SK-N-SH (cell line): ENCODE measurements around the gene ATXN2. TPM values are rescaled to one million over a fixed set of nuclear protein-coding genes. Genes with fewer than 3 reads are reported as not detected.
"Not testable (repeated sequence)": the region's sequence is repeated elsewhere in the genome, so short reads cannot be mapped to it uniquely, and the experiment has no call there.

Source experiments
- CTCF ChIA-PET: fragments of 300-600, 350-600 bp; formaldehyde crosslinking; extraction: SDS; loops from one replicate; lab custom pipeline; 2021; lab: Yijun Ruan, JAX
- POLR2A ChIA-PET: fragments of 350-600 bp; sonication (Branson Sonifier 250); formaldehyde crosslinking; extraction: SDS; loops from one replicate; lab custom pipeline; 2020; ENCODE audit warnings: antibody characterized with exemption, inconsistent platforms; lab: Yijun Ruan, JAX
- DNase-seq: peaks from one replicate; pipeline ENCODE4 v3.0.0; 2012
- H2AFZ ChIP-seq: fragments of 200-600 bp; sonication (generic); 2 replicates; pipeline ENCODE4 v1.8.1; 2016; ENCODE audit warnings: antibody characterized with exemption, mild to moderate bottlenecking, low read depth
- H3F3A ChIP-seq: fragments of 200-600 bp; sonication (generic); replicated peaks from 2 replicates; pipeline ENCODE3; 2016; ENCODE audit warnings: antibody characterized with exemption, mild to moderate bottlenecking; ENCODE audit not compliant: insufficient read depth
- H3K27ac ChIP-seq, 2 experiments: fragments of 200-500 bp in 1 of 2; fragments of 200-600 bp in 1 of 2; sonication (Bioruptor generic) in 1 of 2; sonication (generic), shearing (Covaris generic) in 1 of 2; 2 replicates each; pipeline versions ENCODE4 v1.5.1 to v1.6.1; 2014 to 2016; ENCODE audit warnings: low read depth in 2 of 2, inconsistent platforms in 1 of 2, low read length in 1 of 2, mild to moderate bottlenecking in 1 of 2, mixed read lengths in 1 of 2
- H3K27me3 ChIP-seq: fragments of 200-600 bp; sonication (generic), shearing (Covaris generic); 2 replicates; pipeline ENCODE4 v1.6.1; 2016; ENCODE audit warnings: mixed run types; ENCODE audit not compliant: insufficient read depth
- H3K36me3 ChIP-seq, 2 experiments: fragments of 200-500 bp in 1 of 2; fragments of 200-600 bp in 1 of 2; sonication (Bioruptor generic) in 1 of 2; sonication (generic) in 1 of 2; replicated peaks in 1 of 2; 2 replicates each; pipeline versions ENCODE3 to v1.5.1; 2014 to 2016; ENCODE audit warnings: low read length in 1 of 2, mild to moderate bottlenecking in 1 of 2; ENCODE audit not compliant: insufficient read depth in 2 of 2, control insufficient read depth in 1 of 2
- H3K4me1 ChIP-seq, 2 experiments: fragments of 200-500 bp in 1 of 2; fragments of 200-600 bp in 1 of 2; sonication (Bioruptor generic) in 1 of 2; sonication (generic), shearing (Covaris generic) in 1 of 2; 2 replicates each; pipeline versions ENCODE4 v1.5.1 to v1.6.1; 2014 to 2016; ENCODE audit warnings: low read depth in 1 of 2, low read length in 1 of 2, mixed run types in 1 of 2; ENCODE audit not compliant: insufficient read depth in 2 of 2, control insufficient read depth in 1 of 2
- H3K4me2 ChIP-seq: fragments of 200-600 bp; sonication (generic), shearing (Covaris generic); 2 replicates; pipeline ENCODE4 v1.6.1; 2017; ENCODE audit warnings: mixed run types
- H3K4me3 ChIP-seq, 2 experiments: fragments of 200-500 bp in 1 of 2; fragments of 200-600 bp in 1 of 2; sonication (Bioruptor generic) in 1 of 2; sonication (generic), shearing (Covaris generic) in 1 of 2; 2 replicates each; pipeline versions ENCODE4 v1.5.1 to v1.8.1; 2014 to 2016; ENCODE audit warnings: low read depth in 2 of 2, inconsistent platforms in 1 of 2, low read length in 1 of 2, mild to moderate bottlenecking in 1 of 2, mixed read lengths in 1 of 2, moderate library complexity in 1 of 2
- H3K79me2 ChIP-seq: fragments of 200-600 bp; sonication (generic); 2 replicates; pipeline ENCODE4 v1.8.1; 2017; ENCODE audit warnings: mild to moderate bottlenecking; ENCODE audit not compliant: insufficient read depth
- H3K9ac ChIP-seq: fragments of 200-600 bp; sonication (generic); 2 replicates; pipeline ENCODE4 v1.6.1; 2017; ENCODE audit warnings: mixed run types
- H3K9me2 ChIP-seq: fragments of 200-600 bp; sonication (generic); 2 replicates; pipeline ENCODE4 v1.6.1; 2017; ENCODE audit warnings: mixed run types
- H3K9me3 ChIP-seq: fragments of 200-600 bp; sonication (generic); 2 replicates; pipeline ENCODE4 v1.6.1; 2017; ENCODE audit warnings: mixed run types, mild to moderate bottlenecking, moderate library complexity
- H4K20me1 ChIP-seq: fragments of 200-600 bp; sonication (generic); 2 replicates; pipeline ENCODE4 v1.6.1; 2017; ENCODE audit warnings: mild to moderate bottlenecking, mixed run types; ENCODE audit not compliant: insufficient read depth
- CHD2 ChIP-seq: fragments of 150-350 bp; IDR thresholded peaks from 2 replicates; pipeline ENCODE4 v1.6.1; 2018; ENCODE audit warnings: low read length; ENCODE audit not compliant: partially characterized antibody
- ELF1 ChIP-seq: IDR thresholded peaks from 2 replicates; pipeline ENCODE4 v1.4.0; 2012
- EP300 ChIP-seq, 2 experiments: IDR thresholded peaks; 2 replicates each; pipeline versions ENCODE4 v1.4.0 to v1.6.1; 2012; ENCODE audit warnings: borderline replicate concordance in 1 of 2, low read depth in 1 of 2, low read length in 1 of 2
- EZH2phosphoT487 ChIP-seq: fragments of 200-600 bp; sonication (generic); IDR thresholded peaks from 2 replicates; pipeline ENCODE4 v1.6.1; 2017; ENCODE audit warnings: low read depth, mixed run types, mild to moderate bottlenecking, antibody characterized with exemption, moderate library complexity, borderline replicate concordance
- FOXJ3 ChIP-seq: sonication (generic); formaldehyde crosslinking; IDR thresholded peaks from 2 replicates; pipeline ENCODE4 v1.5.1; 2020; ENCODE audit warnings: mild to moderate bottlenecking, missing genetic modification reagents
- MEF2A ChIP-seq: IDR thresholded peaks from 2 replicates; pipeline ENCODE4 v1.4.0; 2012; ENCODE audit warnings: low read depth, borderline replicate concordance
- NRF1 ChIP-seq: IDR thresholded peaks from 2 replicates; pipeline ENCODE4 v1.6.1; 2012; ENCODE audit warnings: low read depth, mild to moderate bottlenecking, low read length
- POLR2AphosphoS5 ChIP-seq: IDR thresholded peaks from 2 replicates; pipeline ENCODE4 v1.6.1; 2012; ENCODE audit warnings: low read depth, low read length
- RCOR1 ChIP-seq: fragments of 150-350 bp; IDR thresholded peaks from 2 replicates; pipeline ENCODE4 v1.6.1; 2017; ENCODE audit warnings: antibody characterized with exemption, low read length
- SIN3A ChIP-seq: IDR thresholded peaks from 2 replicates; pipeline ENCODE4 v1.6.1; 2012; ENCODE audit warnings: low read depth, mild to moderate bottlenecking, low read length, moderate library complexity, borderline replicate concordance
- TAF1 ChIP-seq: IDR thresholded peaks from 2 replicates; pipeline ENCODE4 v1.6.1; 2012; ENCODE audit warnings: low read depth, mild to moderate bottlenecking, low read length, moderate library complexity, borderline replicate concordance
- TCF12 ChIP-seq: IDR thresholded peaks from 2 replicates; pipeline ENCODE4 v1.4.0; 2012
- TEAD4 ChIP-seq: IDR thresholded peaks from 2 replicates; pipeline ENCODE4 v1.4.0; 2012; ENCODE audit warnings: mild to moderate bottlenecking, borderline replicate concordance; ENCODE audit not compliant: insufficient read depth
- USF1 ChIP-seq: IDR thresholded peaks from 2 replicates; pipeline ENCODE4 v1.4.0; 2012; ENCODE audit warnings: low read depth, borderline replicate concordance
- YY1 ChIP-seq: IDR thresholded peaks from 2 replicates; pipeline ENCODE4 v1.4.0; 2012; ENCODE audit warnings: low read depth, mild to moderate bottlenecking
- ZBTB33 ChIP-seq: IDR thresholded peaks from 2 replicates; pipeline ENCODE4 v1.4.0; 2012; ENCODE audit warnings: low read depth, borderline replicate concordance
- WGBS: methylation state at CpG from one replicate; pipeline ENCODE4 v1.1.6; 2017; ENCODE audit warnings: low lambda C conversion rate; 5-methylcytosine and 5-hydroxymethylcytosine counted together
- polyA plus RNA-seq, 3 experiments: library from polyadenylated mRNA; depleted of rRNA; stranded (reverse); fragments of >200 nt; gene quantifications; 2 replicates each; pipeline ENCODE4 v1.2.3, GENCODE V29; 2012
- TF ChIP-seq, protein P1 (sequence below): fragments of 200-600 bp; sonication (generic); IDR thresholded peaks from 2 replicates; pipeline ENCODE4 v1.6.1; 2017; ENCODE audit warnings: antibody characterized with exemption, mild to moderate bottlenecking, moderate library complexity
- TF ChIP-seq, protein P2 (sequence below): fragments of 150-350 bp; IDR thresholded peaks from 2 replicates; pipeline ENCODE4 v1.6.1; 2017; ENCODE audit warnings: antibody characterized with exemption, low read length, low read depth, borderline replicate concordance

Gene ATXN2
- polyA plus RNA-seq, 1 of the 3 experiments (the other 2 are of a cell fraction): 35.7 TPM

- H2AFZ ChIP-seq, H3K9me2 ChIP-seq, H3K27me3 ChIP-seq, H3K9ac ChIP-seq, H3K4me3 ChIP-seq, DNase-seq, H3K9me3 ChIP-seq, H3K27ac ChIP-seq, H3K4me2 ChIP-seq, POLR2A ChIA-PET: not testable (repeated sequence)
- H4K20me1 ChIP-seq: peaks cover 19% of the 10 kb centered on the region
- 96% methylated on average over 11 of the region's 11 CpGs for WGBS
- H3K79me2 ChIP-seq: peaks cover 63% of the 10 kb centered on the region
- H3K4me1 ChIP-seq: peaks cover 9 to 18% of the 10 kb centered on the region in 2 experiments
- peaks cover 48% of the 10 kb centered on the region for H3F3A ChIP-seq
- CTCF ChIA-PET: interaction anchor here (6.1 to 28.3 kb wide), 2 partner anchors 9 to 59 kb away, joined by 40 to 618 read pairs; partner anchors contain the start of gene SH2B3
- H3K36me3 ChIP-seq: peaks cover 24 to 66% of the 10 kb centered on the region in 2 experiments
Measured at GRCh38 chr12:111460111-111460510, 139.0 kb downstream of the ATXN2 start.

GRCh38 chr12:111458546-111459172 is 140.5 kb downstream of the ATXN2 start:
- Histone ChIP-seq H3K79me2 (peaks cover 50% of the 10 kb centered on the region), H2AFZ (no peak overlapping the region), H3K36me3 (peaks cover 36 to 58% of the 10 kb centered on the region in 2 experiments), H4K20me1 (peaks cover 19% of the 10 kb centered on the region), H3K4me2 (no peak overlapping the region), H3K4me3 (no peak overlapping the region), H3K27ac (peak overlapping the region in 1 of 2 experiments; percentile 5; a peak in 1 of 4 replicates), H3K4me1 (peaks cover 18 to 23% of the 10 kb centered on the region in 2 experiments), H3K9me2 (no peaks in the 10 kb centered on the region; the same call in 1 of the 2 replicates), H3K27me3 (no peaks in the 10 kb centered on the region), H3K9ac (no peak overlapping the region), H3K9me3 (no peaks in the 10 kb centered on the region), H3F3A (peaks cover 44% of the 10 kb centered on the region)
- TF ChIP-seq ZBTB33: no peak
- TF ChIP-seq YY1: no peak
- no peak for TF ChIP-seq RCOR1
- no peak for TF ChIP-seq POLR2AphosphoS5
- no peak for TF ChIP-seq MEF2A
- no peak for TF ChIP-seq USF1
- TF ChIP-seq EZH2phosphoT487: no peak
- TF ChIP-seq SIN3A: no peak
- TF ChIP-seq ELF1: no peak
- TF ChIP-seq TEAD4: no peak
- TF ChIP-seq, protein P1, sequence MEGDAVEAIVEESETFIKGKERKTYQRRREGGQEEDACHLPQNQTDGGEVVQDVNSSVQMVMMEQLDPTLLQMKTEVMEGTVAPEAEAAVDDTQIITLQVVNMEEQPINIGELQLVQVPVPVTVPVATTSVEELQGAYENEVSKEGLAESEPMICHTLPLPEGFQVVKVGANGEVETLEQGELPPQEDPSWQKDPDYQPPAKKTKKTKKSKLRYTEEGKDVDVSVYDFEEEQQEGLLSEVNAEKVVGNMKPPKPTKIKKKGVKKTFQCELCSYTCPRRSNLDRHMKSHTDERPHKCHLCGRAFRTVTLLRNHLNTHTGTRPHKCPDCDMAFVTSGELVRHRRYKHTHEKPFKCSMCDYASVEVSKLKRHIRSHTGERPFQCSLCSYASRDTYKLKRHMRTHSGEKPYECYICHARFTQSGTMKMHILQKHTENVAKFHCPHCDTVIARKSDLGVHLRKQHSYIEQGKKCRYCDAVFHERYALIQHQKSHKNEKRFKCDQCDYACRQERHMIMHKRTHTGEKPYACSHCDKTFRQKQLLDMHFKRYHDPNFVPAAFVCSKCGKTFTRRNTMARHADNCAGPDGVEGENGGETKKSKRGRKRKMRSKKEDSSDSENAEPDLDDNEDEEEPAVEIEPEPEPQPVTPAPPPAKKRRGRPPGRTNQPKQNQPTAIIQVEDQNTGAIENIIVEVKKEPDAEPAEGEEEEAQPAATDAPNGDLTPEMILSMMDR: no peak
- TF ChIP-seq, protein P2, sequence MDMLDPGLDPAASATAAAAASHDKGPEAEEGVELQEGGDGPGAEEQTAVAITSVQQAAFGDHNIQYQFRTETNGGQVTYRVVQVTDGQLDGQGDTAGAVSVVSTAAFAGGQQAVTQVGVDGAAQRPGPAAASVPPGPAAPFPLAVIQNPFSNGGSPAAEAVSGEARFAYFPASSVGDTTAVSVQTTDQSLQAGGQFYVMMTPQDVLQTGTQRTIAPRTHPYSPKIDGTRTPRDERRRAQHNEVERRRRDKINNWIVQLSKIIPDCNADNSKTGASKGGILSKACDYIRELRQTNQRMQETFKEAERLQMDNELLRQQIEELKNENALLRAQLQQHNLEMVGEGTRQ: no peak
- no peak for TF ChIP-seq FOXJ3
- TF ChIP-seq TAF1: no peak
- TF ChIP-seq EP300 (IDR thresholded peaks at IDR 0.05; ENCODE audit: borderline replicate concordance in 1 of 2, low read depth in 1 of 2, low read length in 1 of 2): no peak
- TF ChIP-seq CHD2: no peak
- no peak for TF ChIP-seq NRF1
- TF ChIP-seq TCF12: no peak
- POLR2A ChIA-PET: interaction anchor here (0.6 kb wide), 1 partner anchor 17 kb away, joined by 5 read pairs; no protein-coding TSS in a partner anchor
- DNase-seq: no peak
- 98% methylated on average over 5 of the region's 6 CpGs for WGBS
- CTCF ChIA-PET: interaction anchor here (0.6 to 28.3 kb wide), 4 partner anchors 8 to 57 kb away, joined by 3 to 618 read pairs (median 22); partner anchors contain the start of gene SH2B3
